ENCODE measurements around the gene RNU5D-1.

- TF ChIP-seq SIN3A (IDR thresholded peaks at IDR 0.05; ENCODE audit: low read depth, low read length) (no peak), NFYB (IDR thresholded peaks at IDR 0.05; ENCODE audit: insufficient read depth, low read depth, low read length) (no peak), PBX3 (IDR thresholded peaks at IDR 0.05; ENCODE audit: insufficient replicate concordance, low read depth, low read length) (no peak), SUZ12 (IDR thresholded peaks at IDR 0.05; ENCODE audit: unreplicated experiment) (no peak), POLR2A (IDR thresholded peaks at IDR 0.05; ENCODE audit: low read depth, low read length) (no peak)
These were observed 25.5 kb downstream of the RNU5D-1 start for GRCh38 chr1:44705470-44705869.
